ENCODE data around the gene LIN28B. TPM values are rescaled to one million over a fixed set of nuclear protein-coding genes. Genes with fewer than 3 reads are reported as not detected.

The LIN28B gene
- total RNA-seq, 2 experiments from 2014 or later, result not detected

Other genes starting within 250 kb of the LIN28B start
- 10 to 100 TPM; 13.5 to 16.7 TPM for gene HACE1, start 97.2 kb upstream of the LIN28B start, total RNA-seq
- gene POPDC3, start 222.9 kb downstream of the LIN28B start, total RNA-seq, result not detected